DOHH2 (cell line): ENCODE measurements around the gene CMTM3.

Source experiments
- EZH2phosphoT487 ChIP-seq: fragments of 200-600 bp; sonication (generic); IDR thresholded peaks from 2 replicates; pipeline ENCODE4 v1.6.1; 2017; ENCODE audit warnings: borderline replicate concordance, mild to moderate bottlenecking, antibody characterized with exemption, low read length, moderate library complexity, mixed read lengths
- TF ChIP-seq, protein P1 (sequence below): fragments of 200-600 bp; sonication (generic); IDR thresholded peaks from one replicate; pipeline ENCODE4 v1.5.1; 2014; ENCODE audit warnings: antibody characterized with exemption, mild to moderate bottlenecking, low read depth, low read length; ENCODE audit not compliant: poor library complexity, severe bottlenecking

DNA sequence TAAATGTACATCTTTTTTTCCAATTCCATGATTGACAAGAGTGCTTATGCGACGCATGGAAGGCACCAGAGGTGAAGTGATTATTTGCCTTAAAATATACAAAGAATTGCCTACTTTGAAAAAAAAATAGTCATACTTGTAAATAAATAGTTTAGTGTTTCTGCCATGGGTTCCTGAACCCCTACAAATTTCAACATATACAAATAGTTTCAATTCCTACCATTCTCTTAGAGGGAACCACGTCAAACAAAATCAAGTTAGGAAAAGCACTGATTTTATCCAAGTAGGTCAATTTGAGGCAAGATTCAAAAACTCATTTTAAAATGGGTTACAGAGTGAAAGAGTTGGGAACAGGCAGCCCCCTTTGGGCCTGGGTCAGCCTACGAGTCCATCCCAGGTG lies 11.7 kb downstream of the CMTM3 start:
- TF ChIP-seq, protein P1, sequence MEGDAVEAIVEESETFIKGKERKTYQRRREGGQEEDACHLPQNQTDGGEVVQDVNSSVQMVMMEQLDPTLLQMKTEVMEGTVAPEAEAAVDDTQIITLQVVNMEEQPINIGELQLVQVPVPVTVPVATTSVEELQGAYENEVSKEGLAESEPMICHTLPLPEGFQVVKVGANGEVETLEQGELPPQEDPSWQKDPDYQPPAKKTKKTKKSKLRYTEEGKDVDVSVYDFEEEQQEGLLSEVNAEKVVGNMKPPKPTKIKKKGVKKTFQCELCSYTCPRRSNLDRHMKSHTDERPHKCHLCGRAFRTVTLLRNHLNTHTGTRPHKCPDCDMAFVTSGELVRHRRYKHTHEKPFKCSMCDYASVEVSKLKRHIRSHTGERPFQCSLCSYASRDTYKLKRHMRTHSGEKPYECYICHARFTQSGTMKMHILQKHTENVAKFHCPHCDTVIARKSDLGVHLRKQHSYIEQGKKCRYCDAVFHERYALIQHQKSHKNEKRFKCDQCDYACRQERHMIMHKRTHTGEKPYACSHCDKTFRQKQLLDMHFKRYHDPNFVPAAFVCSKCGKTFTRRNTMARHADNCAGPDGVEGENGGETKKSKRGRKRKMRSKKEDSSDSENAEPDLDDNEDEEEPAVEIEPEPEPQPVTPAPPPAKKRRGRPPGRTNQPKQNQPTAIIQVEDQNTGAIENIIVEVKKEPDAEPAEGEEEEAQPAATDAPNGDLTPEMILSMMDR, result no peak
- TF ChIP-seq EZH2phosphoT487, result no peak
